Lower lobe of right lung (tissue), 2 donors: ENCODE data around the gene LUC7L. TPM values are rescaled to one million over a fixed set of nuclear protein-coding genes. Genes with fewer than 3 reads are reported as not detected.
"Not testable (repeated sequence)": the region's sequence is repeated elsewhere in the genome, so short reads cannot be mapped to it uniquely, and the experiment has no call there.

Source experiments
- ATAC-seq, 2 donors: fragments of 200-7000 bp; cut with Tn5 transposase; one replicate each; pipeline ENCODE4 v1.9.1; 2020 to 2022; ENCODE audit warnings: mild to moderate bottlenecking in 2 of 2, moderate library complexity in 2 of 2
- DNase-seq: peaks from one replicate; pipeline ENCODE4 v3.0.0-alpha.2; 2020
- H3K27ac ChIP-seq: fragments of 200-600 bp; one replicate; pipeline ENCODE4 v1.8.0; 2022
- H3K27me3 ChIP-seq: fragments of 200-600 bp; one replicate; pipeline ENCODE4 v1.8.0; 2022; ENCODE audit warnings: low read depth
- H3K36me3 ChIP-seq: fragments of 200-600 bp; one replicate; pipeline ENCODE4 v1.8.0; 2022; ENCODE audit warnings: mild to moderate bottlenecking
- H3K4me1 ChIP-seq: fragments of 200-600 bp; one replicate; pipeline ENCODE4 v1.8.0; 2022
- H3K4me3 ChIP-seq: fragments of 200-600 bp; one replicate; pipeline ENCODE4 v1.8.0; 2022; ENCODE audit warnings: mild to moderate bottlenecking
- H3K9me3 ChIP-seq: fragments of 200-600 bp; one replicate; pipeline ENCODE4 v1.8.0; 2022
- CTCF ChIP-seq: fragments of 200-600 bp; IDR thresholded peaks from one replicate; pipeline ENCODE4 v1.8.0; 2022; ENCODE audit warnings: antibody characterized with exemption, mild to moderate bottlenecking
- intact Hi-C: fragments of 100-400 bp; cut with DNase I; formaldehyde crosslinking; loops from one replicate; pipeline ENCODE4 v1.11.0; 2022
- total RNA-seq: library from RNA; stranded (reverse); fragmentation: NEBNext Ultra II Directional; extraction: Animal tissue kit (Norgen Biotek cat#: 25700); gene quantifications from one replicate; pipeline ENCODE4 v1.2.1, GENCODE V29; 2021
- donor health status: DM: no; HTN: yes; CAD: no; lungs with severe emphysema.

Gene LUC7L
- total RNA-seq, 1 donor from 2014 or later, result 70.9 TPM

GRCh38 chr16:220021-220420 is 9.2 kb downstream of the LUC7L start:
- TF ChIP-seq CTCF, result no peak
- no peak overlapping the region for H3K27ac ChIP-seq
- peaks cover 100% of the 10 kb centered on the region for H3K36me3 ChIP-seq

DNA sequence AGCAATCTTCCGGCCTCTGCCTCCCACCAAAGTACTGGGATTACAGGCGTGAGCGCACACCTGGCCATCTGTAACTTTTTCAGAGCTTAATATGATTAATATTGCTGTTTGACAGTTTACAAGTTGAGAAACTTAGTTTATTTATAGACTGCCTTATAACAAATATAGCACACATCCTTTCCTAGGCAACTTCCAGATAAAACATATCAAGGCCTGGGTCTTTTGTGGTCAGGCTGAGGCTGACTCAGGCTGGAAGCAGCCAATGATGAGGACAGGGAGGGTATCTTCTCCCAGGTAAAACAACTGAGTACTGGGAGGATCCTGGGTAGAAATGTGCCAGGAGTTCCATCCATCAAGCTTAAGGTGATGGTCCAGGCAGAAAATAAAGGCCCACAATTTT is 16.2 kb downstream of the LUC7L start:
- DNase-seq (peak; percentile 1), ATAC-seq (no peak)
- Histone ChIP-seq H3K9me3 (no peaks in the 10 kb centered on the region), H3K27ac (no peak overlapping the region), H3K4me1 (no peaks in the 10 kb centered on the region), H3K36me3 (peaks cover 96% of the 10 kb centered on the region), H3K27me3 (no peaks in the 10 kb centered on the region), H3K4me3 (no peak overlapping the region)
- intact Hi-C loops, result no loop called here
- no peak for TF ChIP-seq CTCF

More at GRCh38 chr16:220021-220420, 9.2 kb downstream of the LUC7L start:
- Histone ChIP-seq H3K9me3 (no peaks in the 10 kb centered on the region), H3K4me1 (no peaks in the 10 kb centered on the region), H3K4me3 (no peak overlapping the region), H3K27me3 (no peaks in the 10 kb centered on the region)
- intact Hi-C loops, result no loop called here
- DNase-seq, result no peak
- no peak for ATAC-seq

GRCh38 chr16:211631-212180 is 17.5 kb downstream of the LUC7L start:
- not testable (repeated sequence) for H3K9me3 ChIP-seq
- H3K36me3 ChIP-seq, result peaks cover 96% of the 10 kb centered on the region

DNA sequence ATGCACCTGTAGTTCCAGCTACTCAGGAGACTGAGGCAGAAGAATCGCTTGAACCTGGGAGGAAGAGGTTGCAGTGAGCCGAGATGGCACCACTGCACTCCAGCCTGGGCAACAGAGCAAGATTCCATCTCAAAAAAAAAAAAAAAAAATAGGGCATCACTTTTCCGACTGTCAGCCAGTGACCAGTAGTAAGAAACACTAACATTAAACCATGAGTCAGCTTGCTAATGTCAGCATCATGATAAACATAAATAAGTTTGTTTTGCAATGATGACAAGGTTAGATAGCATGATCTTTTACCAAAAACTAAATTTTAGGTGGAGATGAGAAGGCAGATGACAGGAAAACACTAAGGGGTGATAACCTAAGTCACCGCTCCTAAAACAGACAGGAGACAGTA is 19.9 kb downstream of the LUC7L start:
- H3K4me1 ChIP-seq, intact Hi-C loops, H3K9me3 ChIP-seq, DNase-seq, ATAC-seq, H3K4me3 ChIP-seq, H3K27ac ChIP-seq, H3K27me3 ChIP-seq: not testable (repeated sequence)
- peaks cover 96% of the 10 kb centered on the region for H3K36me3 ChIP-seq

More at GRCh38 chr16:211631-212180, 17.5 kb downstream of the LUC7L start:
- H3K27me3 ChIP-seq, H3K4me1 ChIP-seq, H3K4me3 ChIP-seq, DNase-seq, H3K27ac ChIP-seq, ATAC-seq, intact Hi-C loops: not testable (repeated sequence)

- ATAC-seq, H3K27ac ChIP-seq, H3K4me3 ChIP-seq, H3K9me3 ChIP-seq, H3K4me1 ChIP-seq, H3K27me3 ChIP-seq, intact Hi-C loops, DNase-seq: not testable (repeated sequence)
- H3K36me3 ChIP-seq, result peaks cover 98% of the 10 kb centered on the region
Observed at GRCh38 chr16:204046-204445, 25.2 kb downstream of the LUC7L start.

DNA sequence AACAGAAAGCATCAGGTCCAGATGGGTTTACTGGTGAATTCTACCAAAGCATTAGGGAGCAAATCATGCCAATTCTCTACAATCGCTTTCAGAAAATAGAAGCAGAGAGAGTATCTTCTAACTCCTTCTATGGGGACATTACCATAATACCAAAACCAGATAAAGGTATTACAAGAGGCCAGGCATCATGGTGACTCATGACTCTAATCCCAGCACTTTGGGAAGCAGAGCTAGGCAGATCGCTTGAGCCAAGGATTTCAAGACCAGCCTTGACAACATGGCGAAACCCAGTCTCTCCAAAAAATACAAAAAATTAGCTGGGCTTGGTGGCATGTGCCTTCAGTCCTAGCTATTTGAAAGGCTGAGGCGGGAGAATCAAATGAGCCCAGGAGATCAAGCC is 26.0 kb downstream of the LUC7L start:
- Histone ChIP-seq H3K4me3 (no peak overlapping the region), H3K36me3 (peaks cover 98% of the 10 kb centered on the region), H3K27ac (no peak overlapping the region), H3K4me1 (no peaks in the 10 kb centered on the region), H3K27me3 (no peaks in the 10 kb centered on the region), H3K9me3 (no peaks in the 10 kb centered on the region)
- no peak for DNase-seq
- no peak for TF ChIP-seq CTCF
- intact Hi-C loops, result no loop called here
- no peak for ATAC-seq

GRCh38 chr16:200388-200787 is 28.9 kb downstream of the LUC7L start:
- DNase-seq (no peak), ATAC-seq (no peak)
- intact Hi-C loops, result no loop called here
- H3K27me3 ChIP-seq, result no peaks in the 10 kb centered on the region
- H3K9me3 ChIP-seq, result no peaks in the 10 kb centered on the region
- no peak for TF ChIP-seq CTCF
- H3K36me3 ChIP-seq, result peaks cover 98% of the 10 kb centered on the region
- H3K4me3 ChIP-seq, result no peak overlapping the region
- H3K4me1 ChIP-seq, result no peaks in the 10 kb centered on the region
- H3K27ac ChIP-seq, result no peak overlapping the region
